ENCODE measurements around the gene CHAF1A.

Gene CHAF1A

GRCh38 chr19:4367781-4368127 lies 34.7 kb upstream of the CHAF1A start:
- no peak for TF ChIP-seq CTCF (IDR thresholded peaks at IDR 0.05; ENCODE audit: low read depth, low read length)
- no peak for DNase-seq (ENCODE audit: extremely low read depth, low read depth)

- DNase-seq (ENCODE audit: extremely low read depth, low read depth) = no peak
These were observed 34.2 kb upstream of the CHAF1A start for GRCh38 chr19:4368128-4368820.

GRCh38 chr19:4369109-4369887 lies 33.1 kb upstream of the CHAF1A start:
- DNase-seq (ENCODE audit: extremely low read depth, low read depth) = no peak
- no peak for TF ChIP-seq CTCF (IDR thresholded peaks at IDR 0.05; ENCODE audit: low read depth, low read length)

More at GRCh38 chr19:4368128-4368820, 34.2 kb upstream of the CHAF1A start:
- no peak for TF ChIP-seq CTCF (IDR thresholded peaks at IDR 0.05; ENCODE audit: low read depth, low read length)

GRCh38 chr19:4369888-4370260 lies 32.6 kb upstream of the CHAF1A start:
- TF ChIP-seq CTCF (IDR thresholded peaks at IDR 0.05; ENCODE audit: low read depth, low read length) = peak; percentile 25
- no peak for DNase-seq (ENCODE audit: extremely low read depth, low read depth)

GRCh38 chr19:4370418-4371041 lies 31.9 kb upstream of the CHAF1A start:
- TF ChIP-seq CTCF (IDR thresholded peaks at IDR 0.05; ENCODE audit: low read depth, low read length) = no peak
- no peak for DNase-seq (ENCODE audit: extremely low read depth, low read depth)

GRCh38 chr19:4371247-4372164 lies 30.9 kb upstream of the CHAF1A start:
- no peak for TF ChIP-seq CTCF (IDR thresholded peaks at IDR 0.05; ENCODE audit: low read depth, low read length)

More at GRCh38 chr19:4371247-4372164, 30.9 kb upstream of the CHAF1A start:
- DNase-seq (ENCODE audit: extremely low read depth, low read depth) = no peak
